Measurements from ENCODE around the gene THAP4.

DNA sequence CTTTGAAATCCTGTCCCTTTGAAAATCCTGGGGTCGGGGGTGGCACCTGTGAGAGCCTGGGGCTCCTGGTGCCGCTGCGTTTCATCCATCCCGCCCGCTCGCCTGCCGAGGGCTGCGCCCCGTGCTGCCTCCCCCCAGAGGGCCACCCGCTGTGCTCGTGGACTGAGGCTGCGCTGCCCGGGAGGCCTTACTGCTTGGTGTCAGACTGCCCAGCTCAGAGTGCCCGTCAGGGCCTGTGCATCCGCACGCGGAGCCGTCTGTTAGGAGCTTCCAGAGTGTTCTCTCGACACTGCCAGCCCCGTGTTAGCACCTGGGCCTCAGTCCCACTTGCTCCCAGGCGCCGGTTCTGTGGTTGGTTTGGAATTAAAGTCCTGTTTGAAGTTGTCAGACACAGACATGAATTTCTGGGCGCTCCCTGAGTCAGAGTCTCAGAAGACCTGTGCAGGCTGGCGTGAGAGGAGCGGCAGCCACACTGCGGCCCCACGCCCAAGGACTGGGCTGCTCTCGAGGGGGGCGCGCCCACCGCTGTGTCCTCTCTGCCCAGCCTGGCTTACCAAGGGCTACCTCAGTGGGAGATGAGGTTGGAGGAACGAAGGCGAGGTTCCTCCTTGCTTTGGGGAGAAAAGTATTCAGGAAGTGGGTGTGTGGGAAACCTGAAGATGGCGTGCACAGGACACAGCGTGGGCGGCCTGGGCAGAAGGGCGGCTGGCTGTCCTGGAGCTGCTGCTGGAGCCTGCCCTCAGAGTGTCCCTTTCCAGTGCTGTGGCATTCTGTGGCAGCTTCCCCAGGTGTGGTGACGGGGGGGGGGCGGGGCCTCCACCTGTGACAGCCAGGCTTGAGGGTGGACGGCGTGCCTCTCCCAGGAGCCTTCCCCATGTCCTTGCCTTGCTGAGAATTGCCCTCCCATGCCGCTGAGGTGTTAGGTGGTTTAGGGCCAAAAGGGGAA, 35.6 kb upstream of the THAP4 start:
- TF ChIP-seq EZH2 (IDR thresholded peaks at IDR 0.05) (no peak), POLR2AphosphoS5 (IDR thresholded peaks at IDR 0.05; ENCODE audit: borderline replicate concordance, low read depth, low read length) (no peak)

Measured in SK-N-MC (cell line).